IMR-90 (cell line): ENCODE measurements around the gene SMOC1. TPM values are rescaled to one million over a fixed set of nuclear protein-coding genes. Genes with fewer than 3 reads are reported as not detected.

ENCODE experiments used
- ATAC-seq: fragments of 200-7000 bp; cut with Tn5 transposase; 2 replicates; pipeline ENCODE4 v1.9.1; 2020; ENCODE audit warnings: low read depth, mild to moderate bottlenecking, moderate library complexity
- Bru-seq: library from RNA; stranded (reverse); fragments of 400-500 nt; gene quantifications from one replicate; lab custom pipeline; 2021; lab: Mats Ljungman, UMichigan
- BruChase-seq, 2 experiments: library from RNA; stranded (reverse); fragments of 400-500 nt; gene quantifications; one replicate each; lab custom pipeline; 2021; lab: Mats Ljungman, UMichigan
- BruUV-seq: library from RNA; stranded (reverse); fragments of 400-500 nt; replicated peaks from 2 replicates; lab custom pipeline; 2021; lab: Mats Ljungman, UMichigan
- CTCF ChIA-PET: fragments of 300-600 bp; formaldehyde crosslinking; extraction: SDS; loops from one replicate; lab custom pipeline; 2021; ENCODE audit warnings: antibody characterized with exemption; lab: Yijun Ruan, JAX
- POLR2A ChIA-PET: fragments of 300-600 bp; sonication (Branson Sonifier 250); formaldehyde crosslinking; loops from one replicate; lab custom pipeline; 2022; ENCODE audit warnings: antibody characterized with exemption; ENCODE audit not compliant: unreplicated experiment; lab: Charles Lee
- DNase-seq: peaks from one replicate; pipeline ENCODE4 v3.0.0; 2013
- H2AFZ ChIP-seq: replicated peaks from 2 replicates; pipeline ENCODE3; 2013; ENCODE audit warnings: low read length, mild to moderate bottlenecking; ENCODE audit not compliant: poor library complexity
- H2AK5ac ChIP-seq: 2 replicates; pipeline ENCODE4 v1.6.1; 2013; ENCODE audit warnings: low read depth, low read length, inconsistent platforms
- H2AK9ac ChIP-seq: replicated peaks from 2 replicates; pipeline ENCODE3; 2013; ENCODE audit warnings: mild to moderate bottlenecking, low read depth, low read length, moderate library complexity; ENCODE audit not compliant: poor library complexity
- H2BK120ac ChIP-seq: 2 replicates; pipeline ENCODE4 v1.6.1; 2013; ENCODE audit warnings: low read depth, low read length, inconsistent platforms
- H2BK15ac ChIP-seq: 3 replicates; pipeline ENCODE4 v1.6.1; 2013; ENCODE audit warnings: low read depth, low read length, inconsistent platforms
- H2BK20ac ChIP-seq: 2 replicates; pipeline ENCODE4 v1.6.1; 2013; ENCODE audit warnings: low read depth, mild to moderate bottlenecking, inconsistent platforms, low read length, moderate library complexity
- H2BK5ac ChIP-seq: 2 replicates; pipeline ENCODE4 v1.6.1; 2013; ENCODE audit warnings: mild to moderate bottlenecking, low read depth, low read length, inconsistent platforms; ENCODE audit not compliant: poor library complexity, severe bottlenecking
- H3K14ac ChIP-seq: replicated peaks from 2 replicates; pipeline ENCODE4 v1.6.1; 2013; ENCODE audit warnings: low read depth, low read length, inconsistent platforms
- H3K18ac ChIP-seq: 2 replicates; pipeline ENCODE4 v1.6.1; 2013; ENCODE audit warnings: low read depth, low read length, control low read depth
- H3K23ac ChIP-seq: 2 replicates; pipeline ENCODE4 v1.6.1; 2013; ENCODE audit warnings: low read depth, low read length, inconsistent platforms
- H3K27ac ChIP-seq: 2 replicates; pipeline ENCODE4 v1.5.1; 2013; ENCODE audit warnings: mild to moderate bottlenecking, control low read depth, low read length; ENCODE audit not compliant: insufficient read depth
- H3K27me3 ChIP-seq: 2 replicates; pipeline ENCODE4 v1.6.1; 2013; ENCODE audit warnings: low read length; ENCODE audit not compliant: control insufficient read depth, insufficient read depth
- H3K36me3 ChIP-seq: 2 replicates; pipeline ENCODE4 v1.6.1; 2013; ENCODE audit warnings: low read length, mixed read lengths; ENCODE audit not compliant: control insufficient read depth, insufficient read depth
- H3K4ac ChIP-seq: 2 replicates; pipeline ENCODE4 v1.6.1; 2013; ENCODE audit warnings: low read depth, low read length, inconsistent platforms
- H3K4me1 ChIP-seq: 2 replicates; pipeline ENCODE4 v1.6.1; 2013; ENCODE audit warnings: low read length, mixed read lengths; ENCODE audit not compliant: control insufficient read depth, insufficient read depth
- H3K4me2 ChIP-seq: 2 replicates; pipeline ENCODE4 v1.6.1; 2013; ENCODE audit warnings: low read depth, mild to moderate bottlenecking, control low read depth, low read length, moderate library complexity
- H3K4me3 ChIP-seq: 2 replicates; pipeline ENCODE4 v1.5.1; 2013; ENCODE audit warnings: low read depth, mild to moderate bottlenecking, control low read depth, low read length, moderate library complexity; ENCODE audit not compliant: insufficient read depth
- H3K56ac ChIP-seq: 2 replicates; pipeline ENCODE4 v1.6.1; 2013; ENCODE audit warnings: low read length, inconsistent platforms; ENCODE audit not compliant: insufficient read depth; ENCODE audit errors: extremely low read depth
- H3K79me1 ChIP-seq, 2 experiments: 2 replicates each; pipeline ENCODE4 v1.6.1; 2013; ENCODE audit warnings: low read length in 2 of 2, inconsistent platforms in 1 of 2, low read depth in 1 of 2
- H3K9ac ChIP-seq: 2 replicates; pipeline ENCODE4 v1.6.1; 2013; ENCODE audit warnings: low read depth, low read length, control low read depth
- H3K9me1 ChIP-seq: 2 replicates; pipeline ENCODE4 v1.6.1; 2013; ENCODE audit warnings: low read length, inconsistent platforms; ENCODE audit not compliant: insufficient read depth
- H3K9me3 ChIP-seq: 2 replicates; pipeline ENCODE4 v1.6.1; 2013; ENCODE audit warnings: low read length; ENCODE audit not compliant: control insufficient read depth, insufficient read depth
- H4K20me1 ChIP-seq: 2 replicates; pipeline ENCODE4 v1.6.1; 2013; ENCODE audit warnings: low read length, inconsistent platforms; ENCODE audit not compliant: insufficient read depth
- H4K5ac ChIP-seq: 2 replicates; pipeline ENCODE4 v1.6.1; 2013; ENCODE audit warnings: mild to moderate bottlenecking, low read depth, low read length, control low read depth
- H4K8ac ChIP-seq, 2 experiments: 2 replicates each; pipeline ENCODE4 v1.6.1; 2013; ENCODE audit warnings: low read depth in 2 of 2, low read length in 2 of 2, control low read depth in 1 of 2, inconsistent platforms in 1 of 2
- H4K91ac ChIP-seq: 2 replicates; pipeline ENCODE4 v1.6.1; 2013; ENCODE audit warnings: low read depth, low read length, inconsistent platforms; ENCODE audit not compliant: insufficient read depth
- CEBPB ChIP-seq: IDR thresholded peaks from 2 replicates; pipeline ENCODE4 v1.6.1; 2012; ENCODE audit warnings: low read depth, low read length, improper control_type of control experiment
- CTCF ChIP-seq: conservative IDR thresholded peaks from 2 replicates; pipeline ENCODE4 v1.5.1; 2012; ENCODE audit warnings: mild to moderate bottlenecking, low read depth, low read length, improper control_type of control experiment
- NFE2L2 ChIP-seq: fragments of 150-350 bp; IDR thresholded peaks from 2 replicates; pipeline ENCODE4 v1.6.1; 2016; ENCODE audit warnings: low read depth, mild to moderate bottlenecking, low read length
- POLR2A ChIP-seq: IDR thresholded peaks from 2 replicates; pipeline ENCODE4 v1.6.1; 2012; ENCODE audit warnings: mild to moderate bottlenecking, low read depth, low read length
- RAD21 ChIP-seq: IDR thresholded peaks from 2 replicates; pipeline ENCODE4 v1.6.1; 2012; ENCODE audit warnings: low read length, improper control_type of control experiment
- SMC3 ChIP-seq: fragments of 150-350 bp; IDR thresholded peaks from 2 replicates; pipeline ENCODE4 v1.6.1; 2016; ENCODE audit warnings: low read depth, mild to moderate bottlenecking, antibody characterized with exemption, low read length, moderate library complexity
- USF2 ChIP-seq: fragments of 150-350 bp; IDR thresholded peaks from 2 replicates; pipeline ENCODE4 v1.6.1; 2017; ENCODE audit warnings: mild to moderate bottlenecking, antibody characterized with exemption, low read length, low read depth
- WGBS, 2 experiments: methylation state at CpG; one replicate each; pipeline versions ENCODE4 v1.1.5 to v1.1.7; 2013; ENCODE audit warnings: missing lambda C conversion rate in 2 of 2; ENCODE audit not compliant: insufficient read length in 1 of 2; ENCODE audit errors: extremely low coverage in 2 of 2; 5-methylcytosine and 5-hydroxymethylcytosine counted together
- dilution Hi-C: fragments of 300-500 bp; cut with HindIII; formaldehyde crosslinking; loops from one replicate; pipeline ENCODE4 v1.14.3; 2018; ENCODE audit warnings: low sequenced_read_pairs; ENCODE audit not compliant: unreplicated experiment
- in situ Hi-C: fragments of 300-500 bp; cut with MboI; formaldehyde crosslinking; loops from 3 replicates; pipeline ENCODE4 v1.14.3; 2019; ENCODE audit warnings: low sequenced_read_pairs, inconsistent platforms, mixed read lengths
- intact Hi-C: fragments of 100-400 bp; cut with micrococcal nuclease; formaldehyde crosslinking; loops from 2 replicates; pipeline ENCODE4 v1.10.0; 2022
- long read RNA-seq: library from polyadenylated mRNA; unstranded; transcript quantifications from one replicate; pipeline ENCODE4 v2.0.0, GENCODE V29; 2021; ENCODE audit not compliant: unreplicated experiment
- polyA plus RNA-seq, 3 experiments: library from polyadenylated mRNA; depleted of rRNA; stranded (reverse); fragments of >200 nt; gene quantifications; 2 replicates each; pipeline ENCODE4 v1.2.3, GENCODE V29; 2012; ENCODE audit warnings: low replicate concordance in 1 of 3
- total RNA-seq: library from RNA; depleted of rRNA; stranded (reverse); fragments of >200 nt; gene quantifications from 2 replicates; pipeline ENCODE4 v1.2.3, GENCODE V29; 2012; rRNA removed

Gene SMOC1
- total RNA-seq (0.90 and 1.1 TPM in 2 replicates), polyA plus RNA-seq (2012; rRNA removed) (3.2 and 4.1 TPM in 2 replicates), Bru-seq, nascent RNA (percentile 50 among the genes with signal in this experiment), BruChase-seq, experiment 1, labeled RNA remaining after a 6-hour chase (percentile 44 among the genes with signal in this experiment), BruChase-seq, experiment 2, labeled RNA remaining after a 2-hour chase (percentile 46 among the genes with signal in this experiment)
- 7.7 and 8.9 TPM in 2 replicates for polyA plus RNA-seq (2012; cell fraction: cytosol; rRNA removed)
- 4.5 and 4.7 TPM in 2 replicates for polyA plus RNA-seq (2012; cell fraction: nucleus; rRNA removed; ENCODE audit: low replicate concordance)
- long read RNA-seq, partial matches to known transcripts = 1 of 3 reads
- long read RNA-seq, other reads (novel, unspliced or antisense) = 1 of 3 reads

- no TSS peak for BruUV-seq
- CTCF ChIA-PET = interaction anchor here (1.0 to 1.8 kb wide), 2 partner anchors 61 to 149 kb away, joined by 3 to 4 read pairs; no protein-coding TSS in a partner anchor
- H2BK120ac ChIP-seq = no peak within 1 kb of the TSS; the same call in 1 of the 2 replicates
Observed at GRCh38 chr14:69879175-69880043, at the start of gene SMOC1. TSS of gene SMOC1 (plus strand) at chr14:69879416. CDS start at chr14:69879679, 263 bp downstream.

More at GRCh38 chr14:69879175-69880043, at the start of gene SMOC1:
- Histone ChIP-seq H3K36me3 (no peaks in the 10 kb centered on the region), H2BK15ac (peak within 1 kb of the TSS; percentile 38; the same call in 1 of the 3 replicates), H3K4me1 (peaks cover 7% of the 10 kb centered on the region), H4K5ac (no peak within 1 kb of the TSS), H3K14ac (no peak within 1 kb of the TSS), H4K8ac (no peak within 1 kb of the TSS), H4K20me1 (no peaks in the 10 kb centered on the region), H3K9me1 (no peaks in the 10 kb centered on the region), H3K79me1 (peaks cover 0 to 2% of the 10 kb centered on the region in 2 experiments; a peak in 2 of 4 replicates), H2BK20ac (no peak within 1 kb of the TSS), H3K4me3 (peak within 1 kb of the TSS; percentile 78), H3K56ac (0 out of 2 replicates have a peak within 1 kb of the TSS, but pooled peaks have one; percentile 41), H3K4me2 (peak within 1 kb of the TSS; percentile 93), H3K18ac (peak within 1 kb of the TSS; percentile 5; the same call in 1 of the 2 replicates), H4K91ac (no peak within 1 kb of the TSS; the same call in 1 of the 2 replicates), H3K27ac (peak within 1 kb of the TSS; percentile 27; the same call in 1 of the 2 replicates), H2AK9ac (no peak within 1 kb of the TSS), H3K9ac (peak within 1 kb of the TSS; percentile 54), H3K27me3 (0 out of 2 replicates have a peak, but pooled peaks cover 2% of the 10 kb centered on the region), H3K9me3 (no peaks in the 10 kb centered on the region), H2AK5ac (peak within 1 kb of the TSS; percentile 20; the same call in 1 of the 2 replicates), H2AFZ (peak within 1 kb of the TSS; percentile 88), H3K23ac (0 out of 2 replicates have a peak within 1 kb of the TSS, but pooled peaks have one; percentile 19), H3K4ac (no peak within 1 kb of the TSS), H2BK5ac (peak within 1 kb of the TSS; percentile 17)
- WGBS, 2 experiments = 0% methylated on average over 11 of the region's 67 CpGs; no CpG with 5 or more reads in 1 of the 2 experiments
- TF ChIP-seq CTCF (0 out of 2 replicates have a peak, but pooled peaks have one; percentile 8), POLR2A (peak; percentile 92), NFE2L2 (no peak), CEBPB (no peak), SMC3 (peak; percentile 6; the same call in 1 of the 2 replicates), USF2 (no peak), RAD21 (0 out of 2 replicates have a peak, but pooled peaks have one; percentile 11)
- dilution Hi-C loops = no loop called here
- POLR2A ChIA-PET = interaction anchor here (0.6 kb wide), 1 partner anchor 156 kb away, joined by 8 read pairs; no protein-coding TSS in a partner anchor
- intact Hi-C loops = no loop called here
- ATAC-seq (peak; percentile 88), DNase-seq (peak; percentile 79)
- in situ Hi-C loops = loop anchor here (5.0 kb wide), 1 partner anchor 138 kb away; no protein-coding TSS in a partner anchor
